ENCODE measurements around the gene ST6GAL1.

ST6GAL1 gene

DNA sequence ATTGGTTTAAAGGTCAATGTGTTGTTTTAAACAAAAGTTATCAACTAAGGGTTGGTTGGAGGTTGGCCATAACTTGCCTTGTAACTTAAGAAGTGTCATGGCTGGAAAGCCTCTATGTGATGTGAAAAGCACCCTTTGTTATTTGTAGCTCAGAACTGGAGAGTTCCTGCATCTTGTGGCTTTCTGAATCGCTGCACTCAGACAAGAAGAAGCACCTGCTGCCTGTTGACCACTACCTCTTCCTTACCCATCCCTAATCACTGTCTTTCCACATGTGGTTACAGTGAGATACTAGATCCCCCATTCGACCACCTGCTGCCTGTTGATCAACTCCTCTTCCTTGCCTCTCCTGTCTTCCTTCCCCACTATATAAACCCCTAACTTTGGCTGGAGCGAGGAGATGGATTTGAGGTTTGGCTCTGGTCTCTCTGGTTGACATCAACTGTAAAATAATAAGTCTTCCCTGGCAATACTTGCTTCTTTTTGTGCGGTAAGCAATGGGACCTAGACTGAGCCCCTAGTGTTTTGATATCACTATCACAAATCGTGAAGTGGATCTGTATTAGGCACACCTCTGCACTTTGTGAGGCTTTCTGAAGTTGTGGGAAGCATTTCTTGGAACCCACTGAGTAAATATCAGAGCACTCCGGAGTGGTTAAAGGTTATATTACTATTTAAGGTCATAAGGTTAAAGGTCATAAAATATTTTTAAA lies 195.1 kb downstream of the ST6GAL1 start:
- DNase-seq (ENCODE audit: low spot score), result no peak
- Histone ChIP-seq H3K27me3 (ENCODE audit: insufficient read depth, poor library complexity, severe bottlenecking) (no peaks in the 10 kb centered on the region), H3K36me3 (ENCODE audit: low read depth) (peaks cover 30% of the 10 kb centered on the region), H3K9me3 (ENCODE audit: severe bottlenecking) (no peaks in the 10 kb centered on the region), H3K4me3 (ENCODE audit: severe bottlenecking) (no peak overlapping the region), H3K27ac (ENCODE audit: poor library complexity, severe bottlenecking) (no peak overlapping the region), H3K4me1 (ENCODE audit: insufficient read depth, poor library complexity, severe bottlenecking) (peaks cover 3% of the 10 kb centered on the region)
- TF ChIP-seq CTCF (IDR thresholded peaks at IDR 0.05; ENCODE audit: poor library complexity, severe bottlenecking), result no peak
- ATAC-seq (ENCODE audit: low read depth), result no peak

All from RWPE2 (cell line).